Upper lobe of right lung (tissue), 1 donor: ENCODE results near the gene SPN. TPM values are rescaled to one million over a fixed set of nuclear protein-coding genes. Genes with fewer than 3 reads are reported as not detected.
"Not testable (repeated sequence)": the region's sequence is repeated elsewhere in the genome, so short reads cannot be mapped to it uniquely, and the experiment has no call there.

Experiments
- ATAC-seq: fragments of 200-7000 bp; cut with Tn5 transposase; one replicate; pipeline ENCODE4 v1.9.1; 2020; ENCODE audit warnings: mild to moderate bottlenecking, moderate library complexity
- DNase-seq: peaks from one replicate; pipeline ENCODE4 v3.0.0-alpha.2; 2020
- H3K27ac ChIP-seq: fragments of 200-600 bp; one replicate; pipeline ENCODE4 v1.8.0; 2022
- H3K27me3 ChIP-seq: fragments of 200-600 bp; one replicate; pipeline ENCODE4 v1.8.0; 2022; ENCODE audit warnings: mild to moderate bottlenecking
- H3K36me3 ChIP-seq: fragments of 200-600 bp; one replicate; pipeline ENCODE4 v1.8.0; 2022
- H3K4me1 ChIP-seq: fragments of 200-600 bp; one replicate; pipeline ENCODE4 v1.8.0; 2022
- H3K4me3 ChIP-seq: fragments of 200-600 bp; one replicate; pipeline ENCODE4 v1.8.0; 2022; ENCODE audit warnings: mild to moderate bottlenecking
- H3K9me3 ChIP-seq: fragments of 200-600 bp; one replicate; pipeline ENCODE4 v1.8.0; 2022
- CTCF ChIP-seq: fragments of 200-600 bp; IDR thresholded peaks from one replicate; pipeline ENCODE4 v1.8.0; 2022; ENCODE audit warnings: antibody characterized with exemption
- intact Hi-C: fragments of 100-400 bp; cut with DNase I; formaldehyde crosslinking; loops from one replicate; pipeline ENCODE4 v1.11.0; 2022
- total RNA-seq: library from RNA; stranded (reverse); fragmentation: NEBNext Ultra II Directional; extraction: Animal tissue kit (Norgen Biotek cat#: 25700); gene quantifications from one replicate; pipeline ENCODE4 v1.2.1, GENCODE V29; 2021
- donor health status: DM: no; HTN: yes; CAD: no; lungs with severe emphysema.

The SPN gene
- total RNA-seq, 1 donor from 2014 or later: 70.7 TPM

- Histone ChIP-seq H3K27ac (no peak overlapping the region), H3K4me3 (no peak overlapping the region), H3K36me3 (no peaks in the 10 kb centered on the region), H3K4me1 (no peaks in the 10 kb centered on the region), H3K27me3 (no peaks in the 10 kb centered on the region), H3K9me3 (no peaks in the 10 kb centered on the region)
- no peak for TF ChIP-seq CTCF
- intact Hi-C loops: no loop called here
- no peak for DNase-seq
- ATAC-seq: no peak
Measured at GRCh38 chr16:29651774-29652349, 11.2 kb upstream of the SPN start.

GRCh38 chr16:29653471-29653870 is 9.6 kb upstream of the SPN start:
- DNase-seq: no peak
- Histone ChIP-seq H3K4me1 (no peaks in the 10 kb centered on the region), H3K27me3 (no peaks in the 10 kb centered on the region), H3K27ac (no peak overlapping the region), H3K9me3 (no peaks in the 10 kb centered on the region), H3K4me3 (no peak overlapping the region), H3K36me3 (no peaks in the 10 kb centered on the region)
- no peak for TF ChIP-seq CTCF
- intact Hi-C loops: no loop called here
- peak; percentile 38 for ATAC-seq

GRCh38 chr16:29653890-29654289 is 9.2 kb upstream of the SPN start:
- DNase-seq, H3K4me1 ChIP-seq, H3K4me3 ChIP-seq, ATAC-seq, H3K9me3 ChIP-seq, intact Hi-C loops, H3K27me3 ChIP-seq, H3K27ac ChIP-seq, H3K36me3 ChIP-seq: not testable (repeated sequence)

- ATAC-seq (no peak), DNase-seq (no peak)
- intact Hi-C loops: no loop called here
- H3K27ac ChIP-seq: no peak overlapping the region
- H3K9me3 ChIP-seq: no peaks in the 10 kb centered on the region
- H3K27me3 ChIP-seq: no peaks in the 10 kb centered on the region
- no peak for TF ChIP-seq CTCF
- no peaks in the 10 kb centered on the region for H3K4me1 ChIP-seq
- H3K36me3 ChIP-seq: no peaks in the 10 kb centered on the region
- no peak overlapping the region for H3K4me3 ChIP-seq
Measured at GRCh38 chr16:29656688-29657523, 6.1 kb upstream of the SPN start.

GRCh38 chr16:29658705-29659104 is 4.3 kb upstream of the SPN start:
- TF ChIP-seq CTCF: no peak
- intact Hi-C loops: no loop called here

GRCh38 chr16:29662000-29662728 is 883 bp upstream of the SPN start:
- Histone ChIP-seq H3K27ac (peak overlapping the region; percentile 66), H3K27me3 (no peaks in the 10 kb centered on the region), H3K4me1 (no peaks in the 10 kb centered on the region), H3K4me3 (peak overlapping the region; percentile 51), H3K9me3 (no peaks in the 10 kb centered on the region), H3K36me3 (no peaks in the 10 kb centered on the region)
- intact Hi-C loops: no loop called here
- no peak for DNase-seq
- ATAC-seq: no peak
- no peak for TF ChIP-seq CTCF

More at GRCh38 chr16:29658705-29659104, 4.3 kb upstream of the SPN start:
- Histone ChIP-seq H3K4me1 (no peaks in the 10 kb centered on the region), H3K9me3 (no peaks in the 10 kb centered on the region), H3K4me3 (no peak overlapping the region), H3K27me3 (no peaks in the 10 kb centered on the region), H3K27ac (no peak overlapping the region), H3K36me3 (no peaks in the 10 kb centered on the region)
- ATAC-seq (no peak), DNase-seq (no peak)
